Measurements from ENCODE around the gene PKNOX2. TPM values are rescaled to one million over a fixed set of nuclear protein-coding genes. Genes with fewer than 3 reads are reported as not detected.

Gene PKNOX2
- total RNA-seq, 4 donors from 2014 or later = 0.27 to 4.8 (median 0.75) TPM; not detected in 1

- peaks cover 0 to 7% (median 4%) of the 10 kb centered on the region in 4 donors for H3K4me1 ChIP-seq
- no peaks in the 10 kb centered on the region for H3K9me3 ChIP-seq
- 76 to 78% methylated on average over 8 to 12 of the region's 12 CpGs for WGBS, 2 donors (ENCODE audit: low coverage in 1 of 2)
- in situ Hi-C loops (cut with MboI; ENCODE audit: low pct_ligation_motif_present in 1 of 4, low pct_unique_long_range_greater_than_20kb in 1 of 4, low sequenced_read_pairs in 3 of 4) = loop anchor here in 1 of 4 donors (25.0 kb wide), 1 partner anchor 439 kb away; the partner anchor contains the start of gene CCDC15
- no peak for TF ChIP-seq EP300 (IDR thresholded peaks at IDR 0.05; ENCODE audit: low read depth)
- TF ChIP-seq POLR2A (IDR thresholded peaks at IDR 0.05) = no peak
- TF ChIP-seq CTCF (IDR thresholded peaks at IDR 0.05) = no peak
- no peak for TF ChIP-seq POLR2AphosphoS5 (IDR thresholded peaks at IDR 0.05)
- H3K27ac ChIP-seq = no peak overlapping the region
- no peaks in the 10 kb centered on the region for H3K36me3 ChIP-seq
- DNase-seq = no peak
- no peak overlapping the region for H3K4me3 ChIP-seq
- H3K27me3 ChIP-seq = peaks cover 10% of the 10 kb centered on the region
- intact Hi-C loops (cut with DNase I; ENCODE audit: low total_unique reads) = no loop called here
Observed at GRCh38 chr11:125401235-125401634, 236.7 kb downstream of the PKNOX2 start.

GRCh38 chr11:125401746-125402145, 237.2 kb downstream of the PKNOX2 start:
- TF ChIP-seq POLR2A (IDR thresholded peaks at IDR 0.05) (no peak), CTCF (IDR thresholded peaks at IDR 0.05) (no peak), POLR2AphosphoS5 (IDR thresholded peaks at IDR 0.05) (no peak), EP300 (IDR thresholded peaks at IDR 0.05; ENCODE audit: low read depth) (no peak)
- Histone ChIP-seq H3K4me1 (peaks cover 0 to 7% (median 4%) of the 10 kb centered on the region in 4 donors), H3K9me3 (no peaks in the 10 kb centered on the region), H3K27ac (no peak overlapping the region), H3K36me3 (no peaks in the 10 kb centered on the region), H3K4me3 (no peak overlapping the region), H3K27me3 (peaks cover 10% of the 10 kb centered on the region)
- DNase-seq = no peak
- intact Hi-C loops (cut with DNase I; ENCODE audit: low total_unique reads) (no loop called here), in situ Hi-C loops (cut with MboI; ENCODE audit: low pct_ligation_motif_present in 1 of 4, low pct_unique_long_range_greater_than_20kb in 1 of 4, low sequenced_read_pairs in 3 of 4) (loop anchor here in 1 of 4 donors (25.0 kb wide), 1 partner anchor 439 kb away; the partner anchor contains the start of gene CCDC15)
- WGBS, 2 donors (ENCODE audit: low coverage in 1 of 2) = 82 to 88% methylated on average over 4 to 11 of the region's 11 CpGs

GRCh38 chr11:125402435-125402834, 237.9 kb downstream of the PKNOX2 start:
- H3K27me3 ChIP-seq = peaks cover 10% of the 10 kb centered on the region
- H3K36me3 ChIP-seq = no peaks in the 10 kb centered on the region
- H3K9me3 ChIP-seq = no peaks in the 10 kb centered on the region
- intact Hi-C loops (cut with DNase I; ENCODE audit: low total_unique reads) (no loop called here), in situ Hi-C loops (cut with MboI; ENCODE audit: low pct_ligation_motif_present in 1 of 4, low pct_unique_long_range_greater_than_20kb in 1 of 4, low sequenced_read_pairs in 3 of 4) (loop anchor here in 1 of 4 donors (25.0 kb wide), 1 partner anchor 440 kb away; the partner anchor contains the start of gene CCDC15)
- peaks cover 0 to 7% (median 4%) of the 10 kb centered on the region in 4 donors for H3K4me1 ChIP-seq
- TF ChIP-seq POLR2A (IDR thresholded peaks at IDR 0.05) (no peak), CTCF (IDR thresholded peaks at IDR 0.05) (no peak), EP300 (IDR thresholded peaks at IDR 0.05; ENCODE audit: low read depth) (no peak), POLR2AphosphoS5 (IDR thresholded peaks at IDR 0.05) (no peak)
- 44% methylated on average over 2 of the region's 2 CpGs; no CpG with 5 or more reads in 1 of the 2 donors for WGBS, 2 donors (ENCODE audit: low coverage in 1 of 2)
- no peak for DNase-seq
- H3K27ac ChIP-seq = no peak overlapping the region
- no peak overlapping the region for H3K4me3 ChIP-seq

- peaks cover 10% of the 10 kb centered on the region for H3K27me3 ChIP-seq
- no peaks in the 10 kb centered on the region for H3K9me3 ChIP-seq
- no peaks in the 10 kb centered on the region for H3K36me3 ChIP-seq
- intact Hi-C loops (cut with DNase I; ENCODE audit: low total_unique reads) (no loop called here), in situ Hi-C loops (cut with MboI; ENCODE audit: low pct_ligation_motif_present in 1 of 4, low pct_unique_long_range_greater_than_20kb in 1 of 4, low sequenced_read_pairs in 3 of 4) (loop anchor here in 1 of 4 donors (25.0 kb wide), 1 partner anchor 442 kb away; the partner anchor contains the start of gene CCDC15)
- H3K4me3 ChIP-seq = no peak overlapping the region
- no peak for DNase-seq
- peaks cover 0 to 7% (median 4%) of the 10 kb centered on the region in 4 donors for H3K4me1 ChIP-seq
- H3K27ac ChIP-seq = no peak overlapping the region
- no peak for TF ChIP-seq CTCF (IDR thresholded peaks at IDR 0.05)
- TF ChIP-seq POLR2A (IDR thresholded peaks at IDR 0.05) = no peak
- no peak for TF ChIP-seq EP300 (IDR thresholded peaks at IDR 0.05; ENCODE audit: low read depth)
- no peak for TF ChIP-seq POLR2AphosphoS5 (IDR thresholded peaks at IDR 0.05)
- WGBS, 2 donors (ENCODE audit: low coverage in 1 of 2) = 56% methylated on average over 14 of the region's 15 CpGs; no CpG with 5 or more reads in 1 of the 2 donors
Observed at GRCh38 chr11:125404157-125404810, 239.7 kb downstream of the PKNOX2 start.

All from transverse colon (tissue), 4 donors.